AG08396 (cell line): Measurements from ENCODE around the gene CDH23.

Experiments
- DNase-seq: peaks from one replicate; pipeline ENCODE4 v3.0.0; 2012; ENCODE audit warnings: low spot score, mixed read lengths

The CDH23 gene

DNA sequence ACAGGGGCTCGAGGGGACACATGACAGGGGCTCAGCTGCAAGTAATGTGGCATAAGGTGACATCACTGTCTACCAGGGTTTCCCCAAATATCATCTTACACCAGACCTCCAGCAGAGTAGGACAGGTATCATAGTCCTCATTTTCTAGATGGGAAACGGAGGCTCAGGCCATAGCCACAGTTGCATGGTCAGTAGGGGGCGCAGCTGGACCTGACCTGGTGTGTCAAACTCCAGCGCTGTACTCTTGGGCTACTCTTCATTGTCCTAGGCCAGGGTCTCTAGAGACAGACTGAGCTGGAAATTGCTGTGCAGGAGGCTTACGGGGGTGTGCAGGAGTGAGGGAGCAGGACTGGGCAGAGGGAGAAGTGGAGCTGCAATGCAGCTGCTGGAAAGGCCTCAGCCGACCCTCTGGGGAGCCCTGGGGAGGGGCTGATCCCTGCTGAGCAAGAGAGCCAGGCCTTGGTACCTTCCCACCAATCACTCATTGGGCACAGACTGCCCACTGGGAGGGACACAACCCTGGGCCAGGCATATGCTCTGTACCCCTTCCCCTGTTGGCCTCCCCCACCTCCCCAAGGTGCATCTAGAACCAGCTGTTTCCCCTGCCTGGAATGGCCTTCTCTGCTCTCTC lies 89.9 kb downstream of the CDH23 start:
- DNase-seq = peak; percentile 50

DNA sequence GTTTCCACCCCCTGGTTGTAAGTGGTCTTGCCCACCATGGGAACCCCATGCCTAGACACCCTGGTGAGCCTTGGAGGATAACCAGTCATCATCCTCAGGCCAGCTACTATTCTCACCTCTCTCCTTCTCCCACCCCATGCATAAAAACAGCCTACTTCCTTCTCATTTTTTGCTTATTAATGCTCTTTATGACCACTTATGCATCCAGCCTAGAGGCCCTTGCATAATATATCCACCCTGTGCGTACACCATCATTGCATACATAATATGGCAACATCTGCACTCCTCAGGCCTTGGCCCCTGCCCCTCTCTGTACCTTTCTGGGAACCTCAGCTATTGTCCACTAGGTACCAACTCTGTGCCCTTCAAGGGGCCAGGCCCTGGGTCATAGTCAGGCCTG lies 91.0 kb downstream of the CDH23 start:
- no peak for DNase-seq

DNA sequence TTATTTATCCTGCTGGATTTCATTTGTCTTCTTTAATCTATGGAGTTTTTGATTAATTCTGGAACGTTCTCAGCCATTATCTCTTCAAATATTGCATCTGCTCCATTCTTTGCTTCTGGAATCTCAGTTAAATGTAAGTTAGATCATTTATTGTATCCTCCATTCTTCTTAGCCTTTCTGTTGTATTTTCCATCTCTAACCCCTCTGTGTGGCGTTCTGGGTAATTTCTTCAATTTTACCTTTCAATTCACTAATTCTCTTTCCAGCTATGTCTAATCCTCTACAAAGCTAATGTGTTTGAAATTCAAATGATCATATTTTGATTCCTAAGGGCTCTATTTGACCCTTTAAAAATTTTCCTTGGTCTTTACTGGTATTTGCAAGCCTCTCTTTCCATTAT lies 92.4 kb downstream of the CDH23 start:
- no peak for DNase-seq

DNA sequence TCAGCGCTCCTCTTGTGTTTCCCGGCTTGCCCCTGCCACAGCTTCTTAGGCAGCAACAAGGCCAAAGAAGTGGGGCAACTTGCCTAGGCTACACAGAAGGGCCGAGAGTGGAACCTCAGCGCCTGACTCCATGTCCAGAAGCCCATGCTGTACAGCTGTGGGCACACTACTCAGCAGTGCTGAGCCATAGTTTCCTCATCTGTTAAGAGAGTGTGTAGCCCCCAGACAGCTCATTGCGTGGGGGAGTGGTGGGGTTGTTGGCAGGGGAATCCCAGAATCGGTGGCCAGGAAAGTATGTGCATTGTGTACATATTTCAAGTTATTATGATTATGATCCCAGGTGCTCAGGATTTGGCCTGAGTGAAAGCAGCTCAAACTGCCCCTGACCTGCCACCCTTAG lies 96.2 kb downstream of the CDH23 start:
- no peak for DNase-seq

DNA sequence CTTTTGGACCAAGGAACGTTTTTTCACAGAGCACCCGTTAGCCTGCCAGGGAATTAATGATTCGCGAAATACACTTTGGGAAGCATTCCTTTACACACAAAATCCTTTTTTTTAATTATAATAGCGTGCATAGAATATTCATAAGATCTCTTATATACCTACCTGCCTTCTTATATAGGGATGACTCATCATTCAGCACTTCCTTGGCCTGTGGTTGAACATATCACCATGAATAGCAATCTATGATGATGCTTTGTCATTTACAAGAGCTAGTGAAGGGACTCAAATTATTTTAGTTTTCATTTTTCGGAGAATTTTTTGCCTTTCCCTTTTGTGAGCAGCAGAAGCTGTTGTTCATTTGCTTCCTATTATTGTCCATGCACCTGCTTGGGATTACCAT lies 97.0 kb downstream of the CDH23 start:
- no peak for DNase-seq

DNA sequence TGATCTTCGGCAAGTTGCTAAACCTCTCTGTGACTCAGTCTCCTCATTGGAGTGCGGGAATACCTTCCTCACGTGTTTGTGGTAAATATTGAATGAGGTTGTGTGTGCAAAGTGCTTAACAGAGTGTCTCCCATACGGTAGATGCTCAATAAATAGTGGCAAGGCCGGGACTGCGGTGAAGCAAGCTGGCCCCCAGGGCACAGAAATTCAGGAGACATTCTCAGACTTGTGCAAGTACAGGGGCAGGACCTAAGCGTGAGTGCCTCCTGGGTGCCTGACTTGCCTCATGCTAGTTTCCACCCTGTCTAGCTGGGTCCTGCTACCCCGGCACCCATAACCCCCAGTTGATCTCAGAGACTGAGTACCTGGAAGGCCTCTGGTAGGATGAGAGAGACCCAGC lies 97.8 kb downstream of the CDH23 start:
- no peak for DNase-seq

DNA sequence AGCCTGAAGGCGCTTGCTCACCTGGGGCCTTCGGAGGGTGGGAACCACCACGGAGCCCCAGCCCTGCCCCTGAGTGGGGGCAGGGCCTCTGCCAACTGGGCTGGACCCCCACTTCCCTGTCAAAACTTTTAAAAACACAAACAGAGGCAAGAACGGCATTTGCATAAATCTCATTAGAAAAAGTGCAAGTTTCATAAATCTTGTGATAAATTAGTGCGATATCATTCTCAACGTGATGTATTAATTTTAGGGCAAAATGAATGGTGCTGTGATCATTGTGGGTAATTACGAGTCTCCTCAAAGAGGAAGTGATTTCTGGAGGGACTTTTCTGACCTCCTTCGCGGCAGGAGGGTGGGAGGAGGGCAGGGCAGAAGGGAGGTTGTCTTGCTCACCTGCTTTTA lies 98.3 kb downstream of the CDH23 start:
- DNase-seq = no peak

DNA sequence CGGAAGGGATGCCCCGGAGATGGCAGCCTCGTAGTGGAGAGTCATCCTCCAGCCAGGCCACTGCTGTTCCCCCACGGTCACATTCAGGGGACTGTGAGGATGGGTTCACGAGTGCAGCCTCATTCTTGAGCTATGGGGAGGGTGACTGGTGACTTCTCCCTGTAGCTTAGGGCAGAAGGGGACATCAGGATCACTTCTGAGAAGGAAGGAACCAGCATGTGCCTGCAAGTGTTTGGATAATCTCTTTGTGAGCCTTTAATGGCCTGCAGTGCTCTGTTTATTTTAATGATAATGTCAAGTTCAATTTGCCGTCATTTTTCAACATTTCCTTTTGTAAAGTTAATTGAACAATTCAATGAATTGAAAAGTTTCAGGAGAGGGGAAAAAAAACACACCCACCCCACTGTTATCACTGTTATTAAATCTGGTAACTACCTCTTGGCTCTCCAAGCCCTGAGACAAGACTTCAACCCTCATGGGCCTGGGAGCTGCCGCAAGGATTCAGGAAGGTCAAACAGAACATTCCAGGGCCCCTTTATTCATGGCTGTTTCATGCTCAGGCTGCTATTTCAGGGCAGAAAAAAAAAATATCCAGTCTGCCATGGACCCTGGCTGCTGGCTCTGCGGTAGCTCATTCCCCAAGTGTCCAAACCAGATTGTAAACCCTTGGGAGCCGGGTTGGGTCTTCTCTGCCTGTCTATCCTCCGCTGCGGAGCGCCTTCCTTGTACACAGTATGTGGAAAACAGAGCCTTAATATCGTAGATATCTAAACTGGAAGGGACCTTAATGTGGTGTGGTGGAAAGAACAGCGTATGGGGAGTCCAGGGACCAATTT lies 100.4 kb downstream of the CDH23 start:
- DNase-seq = no peak

DNA sequence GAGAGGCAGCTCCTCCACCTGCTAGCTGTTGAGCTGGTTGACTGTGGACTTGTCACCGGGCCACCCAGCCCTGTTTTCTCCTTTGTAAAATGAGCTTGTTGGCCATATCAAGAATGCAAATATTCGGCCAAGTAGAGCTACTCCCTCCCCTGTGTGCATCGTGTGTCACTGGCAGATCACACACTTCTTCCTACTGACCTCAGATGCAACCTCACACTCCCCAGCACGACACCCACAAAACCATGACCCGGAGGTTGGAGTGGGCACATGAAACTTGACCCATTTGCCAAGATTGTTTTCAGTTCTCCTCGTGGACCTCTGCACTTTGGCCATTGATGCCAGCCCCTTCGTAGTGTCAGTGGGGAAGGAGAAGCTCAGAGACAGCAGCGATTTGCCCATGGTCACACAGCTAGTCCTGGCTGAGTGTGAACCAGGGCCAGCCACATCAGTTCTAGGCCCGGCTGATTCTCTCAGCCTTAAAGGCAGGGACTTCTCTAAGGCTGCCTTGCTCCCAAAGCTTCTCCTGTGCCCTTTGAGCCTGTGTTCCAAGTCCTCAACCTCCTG lies 101.1 kb downstream of the CDH23 start:
- no peak for DNase-seq

DNA sequence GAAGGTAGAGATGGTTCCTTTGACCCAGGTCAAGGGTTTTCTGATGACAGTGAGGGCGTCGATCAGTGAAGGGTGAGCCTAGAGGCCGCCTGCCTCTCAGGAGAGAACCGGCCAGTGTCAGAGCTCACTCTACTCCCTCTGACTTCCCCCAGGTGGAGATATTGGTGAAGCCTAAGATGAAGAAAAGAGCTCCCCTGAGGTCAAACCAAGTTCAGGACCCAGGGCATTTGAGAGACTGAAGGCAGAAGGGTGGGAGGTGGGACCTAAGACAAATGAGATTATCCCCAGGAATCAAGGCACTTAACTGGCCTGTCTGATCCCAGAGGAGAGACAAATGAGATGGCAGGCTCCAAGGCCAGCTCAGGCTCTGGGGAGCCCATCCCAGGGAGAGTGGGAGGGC lies 104.7 kb downstream of the CDH23 start:
- no peak for DNase-seq

DNA sequence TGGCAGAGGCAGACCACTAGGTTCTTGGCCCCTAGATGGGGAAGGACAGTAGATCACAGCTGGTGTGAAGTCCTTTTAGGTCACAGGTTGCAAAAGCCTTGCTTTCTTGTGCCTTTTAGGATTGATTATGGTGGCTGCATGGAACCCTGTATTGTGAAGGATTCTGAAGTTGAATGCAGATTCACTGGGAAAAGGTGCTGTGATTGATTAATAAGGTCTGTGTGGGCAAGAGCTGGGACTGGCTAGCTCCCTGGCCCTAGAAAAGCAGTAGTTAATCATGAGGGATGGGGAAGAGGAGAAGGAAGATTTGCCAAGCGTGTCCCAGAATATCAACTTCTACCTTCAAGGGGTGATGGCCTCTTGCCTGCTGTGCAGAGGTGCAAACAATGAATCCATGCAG lies 105.5 kb downstream of the CDH23 start:
- no peak for DNase-seq

DNA sequence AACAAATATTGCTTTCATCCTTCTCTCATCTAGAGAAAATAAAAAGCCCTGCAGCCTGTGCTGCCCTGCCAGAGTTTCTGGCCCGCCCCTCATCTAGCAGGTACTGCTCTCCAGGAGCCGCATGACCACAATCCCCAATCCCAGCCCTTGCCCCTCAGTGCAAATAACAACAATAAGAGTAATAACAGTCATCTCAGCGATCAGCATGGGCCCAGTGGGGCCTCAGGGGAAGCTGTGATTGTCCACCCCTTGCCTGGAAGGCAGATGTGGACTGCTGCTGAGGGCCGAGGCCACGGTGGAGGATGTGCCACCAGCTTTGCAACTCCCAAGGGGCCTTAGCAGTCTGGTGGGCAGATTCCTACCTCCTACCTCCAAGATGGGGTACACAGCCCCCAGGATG lies 106.1 kb downstream of the CDH23 start:
- no peak for DNase-seq

DNA sequence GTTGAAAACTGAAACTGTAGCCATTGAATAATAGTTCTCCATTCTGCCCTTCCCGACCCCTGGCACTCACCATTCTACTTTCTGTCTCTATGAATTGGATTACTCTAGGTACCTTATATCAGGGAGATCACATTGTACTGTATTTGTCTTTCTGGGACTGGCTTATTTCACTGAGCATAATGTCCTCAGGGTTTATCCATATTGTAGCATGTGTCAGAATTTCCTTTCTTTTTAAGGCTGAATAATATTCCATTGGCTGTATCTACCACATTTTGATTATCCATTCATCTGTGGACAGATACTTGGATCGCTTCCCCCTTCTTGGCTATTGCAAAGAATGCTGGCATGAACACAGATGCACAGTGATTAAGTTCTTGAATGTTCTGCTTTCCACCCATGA lies 107.4 kb downstream of the CDH23 start:
- DNase-seq = no peak

DNA sequence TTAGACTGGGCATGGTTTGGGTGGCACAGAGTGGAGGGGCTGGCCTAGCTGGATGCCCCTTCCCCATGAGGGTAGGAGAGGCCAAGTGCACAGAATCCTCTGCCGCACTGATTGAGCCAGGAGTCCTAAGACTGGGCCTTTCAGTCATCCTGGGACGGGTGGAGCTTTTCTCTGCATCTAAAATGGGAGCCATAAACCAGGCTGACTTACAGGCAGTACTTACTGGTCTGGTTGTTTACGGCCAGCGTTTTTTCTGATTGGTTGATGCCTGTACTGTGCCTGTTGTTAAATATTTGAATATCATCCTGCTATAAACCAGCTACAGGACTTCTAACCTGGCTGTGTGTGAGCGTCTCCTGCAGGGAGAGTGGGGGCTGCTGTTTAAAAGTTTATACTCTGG lies 107.8 kb downstream of the CDH23 start:
- no peak for DNase-seq

DNA sequence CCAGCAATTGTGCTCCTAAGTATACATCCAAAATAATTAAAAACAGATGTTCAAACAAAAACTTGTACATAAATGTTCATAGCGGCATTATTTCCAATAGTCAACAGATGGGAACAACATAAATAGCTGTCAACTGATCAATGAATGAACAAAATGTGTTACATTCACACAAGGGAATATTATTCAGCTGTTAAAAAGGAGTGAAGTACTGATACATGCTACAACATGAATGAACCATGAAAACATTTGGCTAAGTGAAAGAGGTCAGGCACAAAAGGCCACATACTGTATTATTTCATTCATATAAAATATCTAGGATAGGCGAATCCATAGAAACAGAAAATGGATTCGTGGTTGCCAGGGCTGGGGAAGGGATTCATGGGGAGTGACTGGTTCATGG lies 109.1 kb downstream of the CDH23 start:
- no peak for DNase-seq

DNA sequence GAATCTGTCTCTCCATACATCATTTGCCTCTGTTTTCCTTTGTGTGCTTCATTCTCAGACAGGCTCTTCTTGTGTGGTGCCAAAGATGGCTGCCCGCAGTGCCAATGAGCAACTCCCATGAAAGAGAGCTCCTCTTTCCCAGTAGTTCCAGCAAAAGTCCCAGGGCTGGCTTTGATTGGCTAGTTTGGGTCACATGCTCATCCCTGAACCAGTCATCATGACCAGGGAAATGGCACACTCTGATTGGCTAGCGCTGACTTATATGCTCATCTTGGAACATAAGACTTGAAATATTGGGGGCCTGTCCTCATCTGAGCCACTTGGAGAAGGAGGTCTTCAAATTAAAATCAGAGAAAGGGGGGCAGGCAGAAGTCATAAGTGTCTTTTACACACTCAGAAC lies 112.7 kb downstream of the CDH23 start:
- DNase-seq = no peak

DNA sequence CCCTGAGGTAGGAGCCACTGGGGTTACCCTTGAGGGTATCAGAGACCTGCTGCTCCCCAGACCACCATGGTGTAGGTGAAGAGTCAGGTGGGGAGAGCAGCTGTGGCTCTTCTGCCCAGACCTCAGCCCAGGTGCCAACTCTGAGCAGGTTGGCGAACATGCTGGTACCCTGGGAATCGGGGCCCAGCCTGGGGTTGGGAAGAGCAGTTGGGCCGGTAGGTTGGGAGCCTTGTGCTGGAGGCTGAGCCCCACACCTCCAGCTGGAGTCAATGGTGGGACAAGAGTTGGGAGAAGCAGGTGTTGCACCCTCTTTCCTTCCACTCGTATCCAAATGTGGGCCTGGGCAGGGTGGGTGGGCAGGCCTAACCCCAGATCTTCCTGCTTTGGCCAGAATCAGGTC lies 114.5 kb downstream of the CDH23 start:
- no peak for DNase-seq

DNA sequence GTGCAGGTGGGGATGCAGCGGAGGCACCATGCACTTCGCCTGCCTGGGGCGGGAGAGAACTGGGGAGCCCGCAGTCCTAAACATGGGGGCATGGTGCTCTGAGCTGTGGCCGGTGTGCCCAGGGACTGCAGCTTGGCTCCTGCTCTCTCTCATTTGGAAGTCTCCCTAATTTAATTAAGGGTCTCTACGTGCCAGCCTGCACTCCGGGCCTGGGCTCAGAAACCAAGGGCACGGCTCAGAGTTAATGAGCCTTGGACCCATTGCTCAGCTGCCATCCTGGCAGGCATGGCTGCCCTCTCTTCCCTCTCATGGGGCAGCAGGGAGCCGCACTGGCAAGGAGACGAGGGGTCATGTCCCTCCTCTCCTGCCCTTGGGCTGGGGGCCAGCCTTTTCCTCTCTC lies 115.6 kb downstream of the CDH23 start:
- no peak for DNase-seq

DNA sequence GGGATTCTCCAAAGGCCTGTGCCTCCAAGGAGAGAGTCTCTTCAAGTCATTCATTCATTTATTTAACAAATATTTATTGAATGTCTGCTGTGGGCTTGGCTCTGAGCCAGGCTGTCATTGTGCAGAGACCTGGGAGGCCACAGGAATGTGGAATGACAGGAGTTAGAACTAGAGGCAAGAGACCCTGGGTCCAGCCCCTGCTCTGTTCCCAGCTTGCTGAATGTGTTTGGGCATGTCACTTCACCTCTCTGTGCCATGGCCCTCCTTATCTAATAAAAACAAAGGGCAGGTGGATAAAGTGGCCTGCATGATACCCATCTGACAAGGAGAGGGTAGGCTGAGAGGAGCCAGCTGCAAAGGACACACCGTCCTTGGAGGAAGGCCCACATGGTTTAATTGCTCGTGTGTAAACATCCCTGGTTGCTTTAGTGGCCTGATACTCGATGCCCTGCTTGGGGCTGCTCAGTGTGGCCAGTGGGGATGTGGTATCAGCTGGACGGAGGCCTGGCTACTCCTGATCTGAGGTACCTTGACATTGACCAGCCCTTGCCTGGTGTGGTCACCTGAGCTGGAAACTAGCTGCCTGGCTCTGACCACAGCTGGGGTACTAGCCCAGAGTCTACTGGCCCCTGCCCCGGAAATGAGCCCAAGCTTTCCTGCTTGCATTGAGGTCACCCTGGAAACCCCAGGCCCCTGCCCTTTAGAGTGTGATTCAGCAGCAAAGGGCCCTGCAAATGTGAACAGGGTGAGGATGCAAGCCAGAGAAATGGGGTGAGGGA lies 116.2 kb downstream of the CDH23 start:
- DNase-seq = no peak

DNA sequence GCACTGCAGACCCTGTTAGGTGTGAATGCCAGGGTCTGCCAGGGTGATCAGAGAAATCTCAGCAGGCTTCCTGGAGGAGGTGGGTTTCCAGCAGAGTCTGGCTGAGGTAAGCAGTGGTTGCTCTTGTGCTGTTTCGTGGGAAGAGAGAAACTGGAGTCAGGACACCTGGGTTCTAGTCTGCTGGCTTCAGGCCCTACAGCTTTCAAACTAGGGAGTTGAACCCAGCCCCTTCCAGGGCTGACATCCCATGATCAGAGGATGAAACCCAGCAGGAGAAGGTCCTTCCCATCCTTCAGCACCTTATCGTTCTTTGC lies 116.8 kb downstream of the CDH23 start:
- DNase-seq = no peak

DNA sequence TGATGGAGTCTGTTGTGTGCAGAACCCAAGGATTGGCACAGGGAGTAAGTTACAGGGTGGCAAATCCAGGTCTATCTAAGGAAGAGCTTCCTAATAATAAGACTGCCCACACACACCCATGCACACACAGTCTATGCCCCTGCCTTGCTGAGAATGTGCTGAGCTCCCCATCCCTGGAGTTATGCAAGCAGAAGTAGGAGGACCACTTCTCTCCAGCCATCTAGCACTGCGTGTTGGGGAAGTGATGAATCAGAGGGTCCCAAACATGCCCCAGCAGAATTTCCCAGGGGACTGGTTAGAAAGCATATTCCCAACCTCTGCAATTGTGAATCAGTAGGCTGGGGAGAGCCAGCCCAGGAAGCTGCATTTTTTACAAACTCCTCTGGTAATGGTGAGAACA lies 117.2 kb downstream of the CDH23 start:
- no peak for DNase-seq

DNA sequence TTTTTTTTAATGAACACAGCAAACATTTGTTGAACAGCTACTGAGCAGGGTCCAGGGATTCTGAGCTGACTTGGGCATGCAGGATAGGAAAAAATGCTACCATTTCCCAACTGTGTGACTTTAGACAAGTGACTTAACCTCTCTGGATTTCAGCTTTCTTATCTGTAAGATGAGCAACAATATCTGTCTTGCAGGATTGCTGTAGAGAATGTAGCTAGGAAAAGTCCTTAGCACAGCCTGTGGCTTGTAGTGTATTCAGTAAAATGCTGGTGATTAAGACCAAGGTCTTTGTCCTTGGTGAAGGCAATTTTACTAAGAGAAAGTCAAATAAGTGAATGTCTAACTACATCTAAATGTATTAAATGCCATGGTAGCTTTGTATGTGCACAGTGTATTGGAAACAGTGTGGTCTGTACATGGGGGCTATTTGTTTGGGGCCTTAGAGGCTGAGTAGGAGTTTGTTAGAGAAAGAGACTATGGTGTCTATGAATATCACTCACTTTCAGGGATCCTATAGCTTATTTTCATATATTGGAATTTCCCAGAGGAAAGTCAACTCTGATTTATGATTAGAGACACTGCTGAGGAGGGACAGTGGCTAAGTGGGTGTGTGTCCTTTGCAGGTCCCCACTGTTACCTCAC lies 118.9 kb downstream of the CDH23 start:
- no peak for DNase-seq

DNA sequence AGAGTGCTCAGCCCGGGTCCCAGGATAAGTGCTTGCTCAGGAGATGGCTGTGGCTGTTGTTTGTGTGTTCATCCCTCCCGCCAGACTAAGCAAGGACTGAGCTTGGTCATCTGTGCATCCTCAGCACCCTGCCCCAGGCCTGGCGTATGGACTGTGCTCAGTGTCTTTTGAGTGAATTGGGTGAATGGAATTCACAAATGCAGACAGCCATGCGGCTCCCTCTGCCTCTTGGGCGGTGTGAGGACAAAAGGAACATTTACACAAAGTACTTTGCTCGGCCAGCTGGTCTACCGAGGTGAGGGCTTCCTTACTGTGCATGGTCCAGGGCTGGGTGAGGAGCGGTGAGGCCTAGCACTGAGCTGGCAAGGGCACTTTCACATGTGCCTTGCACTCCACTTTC lies 120.2 kb downstream of the CDH23 start:
- DNase-seq = no peak
